Measurements from ENCODE around the gene TEX35.

Gene TEX35

DNA sequence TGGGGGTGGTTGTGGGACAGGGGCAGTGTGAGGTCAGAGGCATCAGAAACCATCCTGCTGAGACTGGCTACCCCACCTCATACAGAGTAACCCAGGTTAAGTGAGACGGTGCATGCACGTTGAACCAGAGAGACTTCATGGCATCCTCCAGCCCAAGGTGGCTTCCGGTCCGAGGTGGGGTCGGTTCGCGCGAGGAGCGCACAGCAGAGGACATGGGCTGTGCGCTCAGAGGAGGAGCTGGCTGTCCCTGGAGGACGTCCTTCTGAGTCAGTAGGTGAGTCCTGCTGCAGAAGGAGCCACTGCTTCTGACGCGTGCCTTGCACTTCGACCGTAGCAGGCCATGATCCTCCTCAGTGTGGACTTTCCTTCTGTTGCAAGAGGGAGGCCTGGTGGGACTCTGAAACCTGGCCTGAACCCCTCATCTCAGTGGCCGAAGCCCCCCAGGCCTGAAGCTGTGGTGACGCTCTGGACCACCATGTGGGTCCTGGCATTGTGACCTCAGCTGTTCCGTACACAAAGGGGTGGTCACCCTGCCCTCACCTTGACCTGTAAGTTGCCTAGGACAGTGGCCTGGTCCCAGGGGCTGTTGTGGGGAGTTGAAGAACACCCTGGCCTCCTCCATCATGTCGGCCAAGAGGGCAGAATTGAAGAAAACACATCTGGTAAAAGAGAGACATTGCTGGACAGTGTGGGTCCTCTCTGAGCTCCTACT lies at the start of gene TEX35:
Gene TEX35, plus strand, starts transcription at position 544 of the 712 bp plus-strand sequence. Its CDS starts 80 bp downstream, at position 624.
- DNase-seq (ENCODE audit: low read depth in 2 of 2), result no peak

- no peak for DNase-seq (ENCODE audit: low read depth in 2 of 2)
These were observed 48.8 kb upstream of the TEX35 start for GRCh38 chr1:178464141-178464540.

- DNase-seq (ENCODE audit: low read depth in 2 of 2), result no peak
These were observed 48.3 kb upstream of the TEX35 start for GRCh38 chr1:178464566-178464965.

DNA sequence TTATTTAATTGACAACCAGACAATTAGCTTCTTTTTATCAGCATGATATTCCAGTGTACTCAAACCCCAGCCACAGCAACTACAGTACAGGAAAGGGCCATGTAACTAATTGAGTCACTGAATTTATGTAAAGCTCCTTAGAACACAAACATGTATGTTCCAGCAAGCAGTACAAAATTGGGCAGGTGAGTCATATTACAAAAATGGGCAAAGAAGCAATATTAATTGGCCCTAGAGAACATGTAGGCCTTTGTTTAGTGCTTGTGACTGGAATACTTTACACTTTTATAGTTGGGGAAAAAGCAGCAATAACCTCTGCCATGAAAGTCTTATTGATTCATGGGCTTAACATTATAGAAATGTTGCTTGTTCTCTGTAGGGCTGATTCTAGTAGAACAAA lies 47.9 kb upstream of the TEX35 start:
- DNase-seq (ENCODE audit: low read depth in 2 of 2), result no peak

GRCh38 chr1:178467837-178468236 lies 45.1 kb upstream of the TEX35 start:
- DNase-seq (ENCODE audit: low read depth in 2 of 2), result no peak

DNA sequence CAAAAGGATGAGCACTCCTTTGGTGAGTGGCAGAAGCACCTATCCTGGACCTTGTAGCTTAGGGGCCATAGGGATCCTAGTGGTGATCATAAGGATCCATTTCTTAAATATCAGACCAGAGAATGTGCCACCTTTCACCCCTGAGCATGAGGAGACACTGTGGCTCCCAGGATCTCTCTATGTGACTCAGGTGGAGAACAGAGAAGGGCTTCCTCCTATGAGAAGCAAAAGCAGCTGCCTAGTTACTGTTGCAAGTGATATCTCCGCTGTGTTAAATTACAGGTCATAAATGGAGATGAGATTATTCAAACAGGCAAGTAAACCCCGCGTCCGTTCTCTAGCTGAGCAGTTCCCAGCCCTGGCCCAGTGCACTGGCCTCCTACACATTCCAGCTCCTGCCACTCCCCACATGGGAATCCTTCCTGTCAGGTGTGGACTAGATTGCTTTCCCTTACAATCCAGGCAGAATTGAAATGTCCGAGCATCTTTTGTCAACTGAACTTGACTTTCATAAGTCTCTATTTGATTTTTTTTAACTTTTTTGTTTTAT lies 42.4 kb upstream of the TEX35 start:
- no peak for DNase-seq (ENCODE audit: low read depth in 2 of 2)

- no peak for DNase-seq (ENCODE audit: low read depth in 2 of 2)
These were observed 40.4 kb upstream of the TEX35 start for GRCh38 chr1:178472531-178472930.

DNA sequence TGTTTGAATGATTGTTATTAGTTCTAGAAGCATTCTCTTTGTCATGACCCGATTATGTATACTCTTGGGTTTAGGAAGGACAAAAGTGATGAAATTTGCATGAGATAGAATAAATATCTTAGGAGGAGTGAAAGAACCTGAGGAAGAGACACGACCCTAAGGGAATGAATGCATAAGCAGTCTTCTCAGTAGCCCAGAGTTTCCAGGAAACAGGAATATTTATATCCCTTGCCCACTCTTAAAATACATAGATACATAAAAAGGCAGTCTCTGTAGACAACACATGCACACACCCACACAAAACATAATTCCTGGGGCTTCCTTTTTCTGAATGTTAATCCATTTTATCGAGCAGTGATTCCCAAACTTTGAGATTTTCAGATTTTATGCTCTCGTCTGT lies 35.5 kb upstream of the TEX35 start:
- no peak for DNase-seq (ENCODE audit: low read depth in 2 of 2)

DNA sequence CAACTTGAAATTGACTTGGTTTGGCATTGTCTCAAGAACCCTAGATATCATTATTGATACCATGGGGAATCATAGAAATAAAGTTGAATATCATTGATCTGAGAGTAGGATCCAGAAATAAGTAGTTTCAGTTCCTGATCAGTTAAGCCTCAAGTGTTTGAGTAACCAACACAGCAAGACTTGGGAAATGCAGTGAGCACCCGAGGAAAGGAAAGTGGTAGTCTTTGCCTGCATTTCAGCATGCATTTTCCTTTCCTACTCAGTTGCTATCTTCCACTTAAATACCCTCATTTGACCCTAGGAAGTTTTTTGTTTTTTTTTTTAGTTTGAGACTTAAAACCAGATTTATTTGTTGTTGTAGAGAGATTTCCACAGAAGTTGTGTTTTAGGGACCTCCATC lies 35.1 kb upstream of the TEX35 start:
- no peak for DNase-seq (ENCODE audit: low read depth in 2 of 2)

GRCh38 chr1:178483251-178483957 lies 29.5 kb upstream of the TEX35 start:
- DNase-seq (ENCODE audit: low read depth in 2 of 2), result no peak

- DNase-seq (ENCODE audit: low read depth in 2 of 2), result no peak
These were observed 28.1 kb upstream of the TEX35 start for GRCh38 chr1:178484698-178485225.

DNA sequence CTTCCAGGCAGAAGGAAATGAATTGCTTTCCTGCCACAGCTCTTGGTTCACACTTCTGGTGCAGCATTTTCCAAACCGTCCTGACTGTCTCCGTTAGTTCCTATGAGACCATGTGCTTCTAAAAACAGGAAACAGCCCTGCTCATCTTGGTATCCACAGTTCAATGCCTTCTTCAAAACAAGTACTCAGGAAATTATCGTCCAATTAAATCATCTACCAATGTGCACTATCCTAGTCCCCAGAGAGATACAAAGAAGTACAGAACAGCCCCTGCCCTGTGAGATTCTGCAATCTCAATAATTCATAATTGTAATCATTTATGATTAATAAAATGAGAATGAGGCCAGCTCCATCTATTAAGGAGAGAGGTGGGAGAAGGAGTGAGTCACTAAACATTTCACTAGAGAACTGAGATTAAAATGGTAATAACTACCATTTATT lies 27.3 kb upstream of the TEX35 start:
- DNase-seq (ENCODE audit: low read depth in 2 of 2), result no peak

GRCh38 chr1:178486100-178487069 lies 26.5 kb upstream of the TEX35 start:
- no peak for DNase-seq (ENCODE audit: low read depth in 2 of 2)

DNA sequence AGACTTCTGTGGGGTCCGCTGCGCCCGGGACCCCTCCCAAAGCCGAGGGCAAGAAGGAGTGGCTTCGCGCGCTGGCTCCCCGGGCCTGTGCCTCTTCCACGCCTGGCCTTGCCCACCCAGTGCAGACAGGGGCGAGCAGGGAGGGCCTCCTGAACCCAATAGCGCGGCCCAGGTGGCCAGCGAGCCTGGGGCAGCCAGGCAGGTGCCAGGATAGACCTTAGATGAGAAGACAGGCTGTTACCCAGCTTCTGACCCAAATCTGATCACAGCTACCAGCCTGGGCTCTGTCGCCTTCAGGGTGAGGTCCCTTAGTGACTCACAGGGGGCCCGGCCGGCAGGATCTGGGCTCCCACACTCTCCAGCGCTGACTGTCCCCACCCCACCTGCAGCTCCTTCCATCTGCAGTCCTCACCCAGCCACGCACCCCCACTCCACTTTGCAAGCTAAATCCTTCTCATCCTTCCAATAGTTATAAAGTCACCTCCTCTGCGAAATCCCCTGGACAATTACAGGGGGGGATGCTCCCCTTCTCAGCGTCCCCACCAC lies 25.8 kb upstream of the TEX35 start:
- no peak for DNase-seq (ENCODE audit: low read depth in 2 of 2)

GRCh38 chr1:178488393-178488792 lies 24.5 kb upstream of the TEX35 start:
- no peak for DNase-seq (ENCODE audit: low read depth in 2 of 2)

DNA sequence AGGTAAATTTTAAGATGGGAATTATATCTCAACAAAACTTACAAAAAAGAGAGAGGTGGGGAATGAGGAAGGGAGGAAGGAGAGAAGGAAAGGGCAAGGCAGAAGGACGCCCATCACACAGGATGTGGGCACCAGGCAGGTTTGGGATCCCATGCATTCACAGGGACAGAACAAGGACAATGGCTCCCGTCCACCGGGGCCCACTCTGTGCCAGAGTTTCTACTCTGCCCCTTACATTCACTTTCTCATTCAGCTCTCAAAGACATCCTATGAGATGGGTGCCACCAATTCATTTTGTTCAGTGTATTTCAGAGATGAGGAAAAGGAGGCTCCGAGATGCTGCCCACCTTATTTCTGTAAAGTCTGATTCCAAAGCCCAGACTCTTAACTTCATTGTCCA lies 23.5 kb upstream of the TEX35 start:
- no peak for DNase-seq (ENCODE audit: low read depth in 2 of 2)

DNA sequence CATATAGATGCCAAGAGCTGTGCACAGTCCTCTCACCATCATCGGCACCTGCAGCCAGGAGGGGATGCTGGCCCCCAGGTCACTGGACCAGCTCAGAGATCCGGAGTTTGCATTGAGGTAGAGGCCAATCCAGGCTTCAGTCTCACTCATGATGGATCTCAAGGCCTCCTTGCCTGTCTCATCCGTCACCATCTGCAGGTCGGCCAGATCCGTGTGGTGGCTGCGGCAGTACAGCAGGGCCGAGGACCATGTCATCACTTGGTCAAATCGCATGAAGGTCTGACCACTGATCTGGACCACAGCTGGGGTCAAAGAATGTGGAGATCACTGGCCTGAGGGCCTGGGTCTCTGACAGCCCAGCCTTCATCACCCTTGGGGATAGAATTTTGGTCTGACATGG lies 22.8 kb upstream of the TEX35 start:
- DNase-seq (ENCODE audit: low read depth in 2 of 2), result no peak

- DNase-seq (ENCODE audit: low read depth in 2 of 2), result no peak
These were observed 21.9 kb upstream of the TEX35 start for GRCh38 chr1:178490967-178491366.

DNA sequence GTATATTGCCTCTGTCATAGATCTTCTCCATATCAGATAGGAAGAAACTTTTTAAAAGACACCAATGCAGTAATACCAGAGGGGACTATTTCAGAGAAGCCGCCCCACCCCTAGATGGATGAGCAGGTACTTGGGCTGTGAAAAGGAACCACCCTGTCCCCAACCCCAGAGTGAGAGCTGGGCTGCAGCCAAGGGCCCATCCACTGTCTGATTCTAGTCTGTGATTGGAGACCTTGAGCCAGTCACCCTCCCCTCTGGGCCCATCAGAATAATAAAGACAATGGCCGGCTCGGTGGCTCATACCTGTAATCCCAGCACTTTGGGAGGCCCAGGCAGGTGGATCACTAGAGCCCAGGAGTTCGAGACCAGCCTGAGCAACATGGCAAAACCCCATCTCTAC lies 21.2 kb upstream of the TEX35 start:
- no peak for DNase-seq (ENCODE audit: low read depth in 2 of 2)

DNA sequence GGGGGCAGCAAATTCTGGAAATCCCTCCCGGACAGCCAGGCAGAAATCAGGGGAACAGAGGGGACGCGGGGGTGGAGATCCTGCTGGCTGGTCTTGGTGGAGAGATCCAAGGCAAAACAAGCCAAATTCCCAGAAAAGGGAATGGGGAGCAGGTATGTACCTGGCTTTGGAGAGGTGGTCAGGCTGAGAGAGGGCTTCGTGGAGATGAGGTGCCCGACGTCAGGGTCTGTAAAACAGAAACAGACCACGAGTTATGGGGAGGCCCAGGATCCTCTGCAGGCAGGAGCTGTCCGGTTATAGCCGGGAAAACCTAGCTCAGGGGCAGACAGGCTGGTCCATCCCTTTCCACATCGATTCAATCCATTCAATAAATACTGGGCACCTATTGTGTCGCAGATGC lies 20.6 kb upstream of the TEX35 start:
- no peak for DNase-seq (ENCODE audit: low read depth in 2 of 2)

DNA sequence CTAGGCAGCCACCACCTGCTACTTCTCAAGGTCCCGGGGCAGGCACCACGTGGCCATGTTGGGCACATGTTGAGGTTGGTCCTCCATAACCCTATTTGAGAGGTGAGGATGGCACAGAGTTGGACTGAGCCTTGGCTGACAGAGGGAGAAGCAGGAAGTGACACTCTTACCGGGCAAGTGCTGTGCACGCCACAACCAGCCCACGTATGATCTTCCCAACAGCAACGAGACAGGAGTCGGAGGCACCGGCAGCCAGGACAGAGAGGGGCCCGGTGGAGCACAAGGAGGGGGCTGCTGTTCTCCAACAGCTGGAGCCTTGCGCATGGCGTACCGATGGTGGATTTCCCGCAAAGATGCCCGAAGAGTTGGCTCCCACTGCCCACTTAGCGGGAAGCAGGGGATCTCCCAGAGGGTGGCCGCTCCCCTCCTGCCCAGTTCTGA lies 19.6 kb upstream of the TEX35 start:
- DNase-seq (ENCODE audit: low read depth in 2 of 2), result no peak
